SK-N-SH (cell line): ENCODE measurements around the gene SORBS2. TPM values are rescaled to one million over a fixed set of nuclear protein-coding genes. Genes with fewer than 3 reads are reported as not detected.

ENCODE experiments used
- CTCF ChIA-PET: fragments of 300-600, 350-600 bp; formaldehyde crosslinking; extraction: SDS; loops from one replicate; lab custom pipeline; 2021; lab: Yijun Ruan, JAX
- POLR2A ChIA-PET: fragments of 350-600 bp; sonication (Branson Sonifier 250); formaldehyde crosslinking; extraction: SDS; loops from one replicate; lab custom pipeline; 2020; ENCODE audit warnings: antibody characterized with exemption, inconsistent platforms; lab: Yijun Ruan, JAX
- DNase-seq: peaks from one replicate; pipeline ENCODE4 v3.0.0; 2012
- H2AFZ ChIP-seq: fragments of 200-600 bp; sonication (generic); 2 replicates; pipeline ENCODE4 v1.8.1; 2016; ENCODE audit warnings: antibody characterized with exemption, mild to moderate bottlenecking, low read depth
- H3F3A ChIP-seq: fragments of 200-600 bp; sonication (generic); replicated peaks from 2 replicates; pipeline ENCODE3; 2016; ENCODE audit warnings: antibody characterized with exemption, mild to moderate bottlenecking; ENCODE audit not compliant: insufficient read depth
- H3K27ac ChIP-seq, 2 experiments: fragments of 200-500 bp in 1 of 2; fragments of 200-600 bp in 1 of 2; sonication (Bioruptor generic) in 1 of 2; sonication (generic), shearing (Covaris generic) in 1 of 2; 2 replicates each; pipeline versions ENCODE4 v1.5.1 to v1.6.1; 2014 to 2016; ENCODE audit warnings: low read depth in 2 of 2, inconsistent platforms in 1 of 2, low read length in 1 of 2, mild to moderate bottlenecking in 1 of 2, mixed read lengths in 1 of 2
- H3K27me3 ChIP-seq: fragments of 200-600 bp; sonication (generic), shearing (Covaris generic); 2 replicates; pipeline ENCODE4 v1.6.1; 2016; ENCODE audit warnings: mixed run types; ENCODE audit not compliant: insufficient read depth
- H3K36me3 ChIP-seq, 2 experiments: fragments of 200-500 bp in 1 of 2; fragments of 200-600 bp in 1 of 2; sonication (Bioruptor generic) in 1 of 2; sonication (generic) in 1 of 2; replicated peaks in 1 of 2; 2 replicates each; pipeline versions ENCODE3 to v1.5.1; 2014 to 2016; ENCODE audit warnings: low read length in 1 of 2, mild to moderate bottlenecking in 1 of 2; ENCODE audit not compliant: insufficient read depth in 2 of 2, control insufficient read depth in 1 of 2
- H3K4me1 ChIP-seq, 2 experiments: fragments of 200-500 bp in 1 of 2; fragments of 200-600 bp in 1 of 2; sonication (Bioruptor generic) in 1 of 2; sonication (generic), shearing (Covaris generic) in 1 of 2; 2 replicates each; pipeline versions ENCODE4 v1.5.1 to v1.6.1; 2014 to 2016; ENCODE audit warnings: low read depth in 1 of 2, low read length in 1 of 2, mixed run types in 1 of 2; ENCODE audit not compliant: insufficient read depth in 2 of 2, control insufficient read depth in 1 of 2
- H3K4me2 ChIP-seq: fragments of 200-600 bp; sonication (generic), shearing (Covaris generic); 2 replicates; pipeline ENCODE4 v1.6.1; 2017; ENCODE audit warnings: mixed run types
- H3K4me3 ChIP-seq, 2 experiments: fragments of 200-500 bp in 1 of 2; fragments of 200-600 bp in 1 of 2; sonication (Bioruptor generic) in 1 of 2; sonication (generic), shearing (Covaris generic) in 1 of 2; 2 replicates each; pipeline versions ENCODE4 v1.5.1 to v1.8.1; 2014 to 2016; ENCODE audit warnings: low read depth in 2 of 2, inconsistent platforms in 1 of 2, low read length in 1 of 2, mild to moderate bottlenecking in 1 of 2, mixed read lengths in 1 of 2, moderate library complexity in 1 of 2
- H3K79me2 ChIP-seq: fragments of 200-600 bp; sonication (generic); 2 replicates; pipeline ENCODE4 v1.8.1; 2017; ENCODE audit warnings: mild to moderate bottlenecking; ENCODE audit not compliant: insufficient read depth
- H3K9ac ChIP-seq: fragments of 200-600 bp; sonication (generic); 2 replicates; pipeline ENCODE4 v1.6.1; 2017; ENCODE audit warnings: mixed run types
- H3K9me2 ChIP-seq: fragments of 200-600 bp; sonication (generic); 2 replicates; pipeline ENCODE4 v1.6.1; 2017; ENCODE audit warnings: mixed run types
- H3K9me3 ChIP-seq: fragments of 200-600 bp; sonication (generic); 2 replicates; pipeline ENCODE4 v1.6.1; 2017; ENCODE audit warnings: mixed run types, mild to moderate bottlenecking, moderate library complexity
- H4K20me1 ChIP-seq: fragments of 200-600 bp; sonication (generic); 2 replicates; pipeline ENCODE4 v1.6.1; 2017; ENCODE audit warnings: mild to moderate bottlenecking, mixed run types; ENCODE audit not compliant: insufficient read depth
- ELF1 ChIP-seq: IDR thresholded peaks from 2 replicates; pipeline ENCODE4 v1.4.0; 2012
- EZH2phosphoT487 ChIP-seq: fragments of 200-600 bp; sonication (generic); IDR thresholded peaks from 2 replicates; pipeline ENCODE4 v1.6.1; 2017; ENCODE audit warnings: low read depth, mixed run types, mild to moderate bottlenecking, antibody characterized with exemption, moderate library complexity, borderline replicate concordance
- FOXJ3 ChIP-seq: sonication (generic); formaldehyde crosslinking; IDR thresholded peaks from 2 replicates; pipeline ENCODE4 v1.5.1; 2020; ENCODE audit warnings: mild to moderate bottlenecking, missing genetic modification reagents
- FOXM1 ChIP-seq: IDR thresholded peaks from 2 replicates; pipeline ENCODE4 v1.4.0; 2012; ENCODE audit warnings: low read depth, mild to moderate bottlenecking
- GABPA ChIP-seq: IDR thresholded peaks from 2 replicates; pipeline ENCODE4 v1.4.0; 2012; ENCODE audit warnings: low read depth, mild to moderate bottlenecking
- GATA2 ChIP-seq: sonication (generic); formaldehyde crosslinking; IDR thresholded peaks from 2 replicates; pipeline ENCODE4 v1.5.0; 2020; ENCODE audit warnings: mild to moderate bottlenecking, missing genetic modification reagents
- JUND ChIP-seq: IDR thresholded peaks from 2 replicates; pipeline ENCODE4 v1.4.0; 2012
- MEF2A ChIP-seq: IDR thresholded peaks from 2 replicates; pipeline ENCODE4 v1.4.0; 2012; ENCODE audit warnings: low read depth, borderline replicate concordance
- MXI1 ChIP-seq: IDR thresholded peaks from 2 replicates; pipeline ENCODE4 v1.6.1; 2012; ENCODE audit warnings: mild to moderate bottlenecking, low read depth, low read length, improper control_type of control experiment
- POLR2AphosphoS5 ChIP-seq: IDR thresholded peaks from 2 replicates; pipeline ENCODE4 v1.6.1; 2012; ENCODE audit warnings: low read depth, low read length
- RCOR1 ChIP-seq: fragments of 150-350 bp; IDR thresholded peaks from 2 replicates; pipeline ENCODE4 v1.6.1; 2017; ENCODE audit warnings: antibody characterized with exemption, low read length
- RFX5 ChIP-seq: IDR thresholded peaks from 2 replicates; pipeline ENCODE4 v1.6.1; 2012; ENCODE audit warnings: mild to moderate bottlenecking, improper control_type of control experiment, low read length
- SMC3 ChIP-seq: IDR thresholded peaks from 2 replicates; pipeline ENCODE4 v1.6.1; 2012; ENCODE audit warnings: low read depth, low read length, improper control_type of control experiment
- TAF1 ChIP-seq: IDR thresholded peaks from 2 replicates; pipeline ENCODE4 v1.6.1; 2012; ENCODE audit warnings: low read depth, mild to moderate bottlenecking, low read length, moderate library complexity, borderline replicate concordance
- TEAD4 ChIP-seq: IDR thresholded peaks from 2 replicates; pipeline ENCODE4 v1.4.0; 2012; ENCODE audit warnings: mild to moderate bottlenecking, borderline replicate concordance; ENCODE audit not compliant: insufficient read depth
- WGBS: methylation state at CpG from one replicate; pipeline ENCODE4 v1.1.6; 2017; ENCODE audit warnings: low lambda C conversion rate; 5-methylcytosine and 5-hydroxymethylcytosine counted together
- polyA plus RNA-seq, 3 experiments: library from polyadenylated mRNA; depleted of rRNA; stranded (reverse); fragments of >200 nt; gene quantifications; 2 replicates each; pipeline ENCODE4 v1.2.3, GENCODE V29; 2012
- TF ChIP-seq, protein P1 (sequence below): IDR thresholded peaks from 2 replicates; pipeline ENCODE4; 2012
- TF ChIP-seq, protein P2 (sequence below): fragments of 150-350 bp; IDR thresholded peaks from 2 replicates; pipeline ENCODE4 v1.6.1; 2016; ENCODE audit warnings: mild to moderate bottlenecking, low read depth, low read length
- TF ChIP-seq, protein P3 (sequence below): IDR thresholded peaks from 2 replicates; pipeline ENCODE4 v1.4.0; 2012; ENCODE audit warnings: low read depth, borderline replicate concordance
- TF ChIP-seq, protein P4 (sequence below): IDR thresholded peaks from 2 replicates; pipeline ENCODE4 v1.4.0; 2012; ENCODE audit warnings: low read depth
- TF ChIP-seq, protein P5 (sequence below): fragments of 150-350 bp; IDR thresholded peaks from 2 replicates; pipeline ENCODE4 v1.6.1; 2017; ENCODE audit warnings: antibody characterized with exemption, low read length, low read depth, borderline replicate concordance

Gene SORBS2
- polyA plus RNA-seq, 1 of the 3 experiments (the other 2 are of a cell fraction), result 2.5 TPM

DNA sequence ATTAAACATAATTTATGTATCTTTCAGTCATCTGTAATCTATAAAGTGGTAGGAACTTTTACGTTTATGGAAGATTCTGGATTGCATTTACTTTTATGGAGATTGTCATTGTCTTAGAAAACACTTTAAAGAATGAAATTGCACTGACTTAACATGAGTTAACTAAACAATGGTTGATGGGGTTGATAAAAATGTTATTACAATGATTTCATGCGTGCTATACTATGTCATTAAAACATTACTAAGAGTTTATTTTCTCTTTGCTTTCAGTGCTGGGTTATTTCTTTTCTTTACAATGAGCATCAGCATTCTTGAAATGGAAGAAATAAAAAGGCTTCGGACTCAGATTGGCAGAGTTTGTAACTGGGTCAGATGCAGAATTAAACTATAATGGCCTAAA lies 209.6 kb downstream of the SORBS2 start:
- no peaks in the 10 kb centered on the region for H3K9me2 ChIP-seq
- H2AFZ ChIP-seq, result no peak overlapping the region
- H3K36me3 ChIP-seq, result no peaks in the 10 kb centered on the region
- WGBS, result 57% methylated on average over 3 of the region's 3 CpGs
- no peak overlapping the region for H3K4me3 ChIP-seq
- no peak overlapping the region for H3K27ac ChIP-seq
- ChIA-PET CTCF (interaction anchor here (1.2 kb wide), 2 partner anchors 16 to 435 kb away, joined by 3 to 6 read pairs; no protein-coding TSS in a partner anchor), POLR2A (no interaction called here)
- H3F3A ChIP-seq, result peaks cover 3% of the 10 kb centered on the region
- H3K9ac ChIP-seq, result no peak overlapping the region
- H3K4me1 ChIP-seq, result no peaks in the 10 kb centered on the region
- DNase-seq, result no peak
- no peaks in the 10 kb centered on the region for H3K9me3 ChIP-seq
- no peaks in the 10 kb centered on the region for H3K79me2 ChIP-seq
- no peaks in the 10 kb centered on the region for H4K20me1 ChIP-seq
- H3K27me3 ChIP-seq, result no peaks in the 10 kb centered on the region
- no peak overlapping the region for H3K4me2 ChIP-seq
- no peak for TF ChIP-seq RFX5
- TF ChIP-seq FOXJ3, result no peak
- no peak for TF ChIP-seq FOXM1
- TF ChIP-seq JUND, result no peak
- TF ChIP-seq GATA2, result no peak
- no peak for TF ChIP-seq GABPA
- TF ChIP-seq, all 33 proteins: peak for 0

DNA sequence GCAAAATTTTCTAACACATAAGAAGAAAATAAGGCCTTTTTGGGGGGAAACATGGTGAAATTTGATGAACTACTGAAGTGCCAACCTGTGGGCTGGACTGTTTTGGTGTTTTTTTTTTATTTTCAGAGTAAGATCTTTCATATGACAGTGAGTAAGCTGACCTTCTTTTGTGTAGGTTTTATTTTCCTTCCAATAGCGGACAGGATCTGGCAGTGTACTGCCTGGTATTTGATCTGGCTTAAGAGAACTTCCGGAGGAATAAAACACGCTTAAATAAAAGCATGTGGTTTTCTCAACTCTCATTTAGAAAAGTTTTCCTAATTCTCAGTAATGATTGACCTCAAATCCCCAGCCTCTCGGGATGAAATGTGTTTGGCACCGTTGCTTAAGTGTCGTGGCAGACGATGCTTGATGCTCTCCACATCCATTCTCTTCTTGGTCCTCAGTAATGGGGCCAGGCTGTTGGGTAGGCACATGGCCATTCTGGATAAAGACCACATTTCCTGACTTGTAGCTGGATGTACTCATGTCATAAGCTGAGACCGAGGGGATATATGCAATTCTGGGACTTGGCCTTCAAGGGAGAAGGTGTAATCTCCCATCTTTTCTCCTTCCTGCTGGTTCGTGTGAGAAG lies 211.1 kb downstream of the SORBS2 start:
- CTCF ChIA-PET, result interaction anchor here (1.2 to 2.6 kb wide), 3 partner anchors 15 to 437 kb away, joined by 3 to 12 read pairs (median 9); no protein-coding TSS in a partner anchor
- H3K36me3 ChIP-seq, result no peaks in the 10 kb centered on the region
- H3K4me1 ChIP-seq, result no peaks in the 10 kb centered on the region
- H2AFZ ChIP-seq, result no peak overlapping the region
- no peaks in the 10 kb centered on the region for H4K20me1 ChIP-seq
- WGBS, result 78% methylated on average over 8 of the region's 9 CpGs
- H3K9me3 ChIP-seq, result no peaks in the 10 kb centered on the region
- no peak overlapping the region for H3K27ac ChIP-seq
- peaks cover 3% of the 10 kb centered on the region for H3F3A ChIP-seq
- H3K9me2 ChIP-seq, result no peaks in the 10 kb centered on the region
- H3K4me3 ChIP-seq, result no peak overlapping the region
- no peak overlapping the region for H3K4me2 ChIP-seq
- TF ChIP-seq EZH2phosphoT487, result no peak
- no peak for TF ChIP-seq FOXJ3
- no peak for TF ChIP-seq POLR2AphosphoS5
- TF ChIP-seq FOXM1, result no peak
- TF ChIP-seq, protein P1, sequence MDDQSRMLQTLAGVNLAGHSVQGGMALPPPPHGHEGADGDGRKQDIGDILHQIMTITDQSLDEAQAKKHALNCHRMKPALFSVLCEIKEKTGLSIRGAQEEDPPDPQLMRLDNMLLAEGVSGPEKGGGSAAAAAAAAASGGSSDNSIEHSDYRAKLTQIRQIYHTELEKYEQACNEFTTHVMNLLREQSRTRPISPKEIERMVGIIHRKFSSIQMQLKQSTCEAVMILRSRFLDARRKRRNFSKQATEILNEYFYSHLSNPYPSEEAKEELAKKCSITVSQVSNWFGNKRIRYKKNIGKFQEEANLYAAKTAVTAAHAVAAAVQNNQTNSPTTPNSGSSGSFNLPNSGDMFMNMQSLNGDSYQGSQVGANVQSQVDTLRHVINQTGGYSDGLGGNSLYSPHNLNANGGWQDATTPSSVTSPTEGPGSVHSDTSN, result no peak
- TF ChIP-seq, protein P2, sequence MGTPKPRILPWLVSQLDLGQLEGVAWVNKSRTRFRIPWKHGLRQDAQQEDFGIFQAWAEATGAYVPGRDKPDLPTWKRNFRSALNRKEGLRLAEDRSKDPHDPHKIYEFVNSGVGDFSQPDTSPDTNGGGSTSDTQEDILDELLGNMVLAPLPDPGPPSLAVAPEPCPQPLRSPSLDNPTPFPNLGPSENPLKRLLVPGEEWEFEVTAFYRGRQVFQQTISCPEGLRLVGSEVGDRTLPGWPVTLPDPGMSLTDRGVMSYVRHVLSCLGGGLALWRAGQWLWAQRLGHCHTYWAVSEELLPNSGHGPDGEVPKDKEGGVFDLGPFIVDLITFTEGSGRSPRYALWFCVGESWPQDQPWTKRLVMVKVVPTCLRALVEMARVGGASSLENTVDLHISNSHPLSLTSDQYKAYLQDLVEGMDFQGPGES, result no peak
- TF ChIP-seq, protein P3, sequence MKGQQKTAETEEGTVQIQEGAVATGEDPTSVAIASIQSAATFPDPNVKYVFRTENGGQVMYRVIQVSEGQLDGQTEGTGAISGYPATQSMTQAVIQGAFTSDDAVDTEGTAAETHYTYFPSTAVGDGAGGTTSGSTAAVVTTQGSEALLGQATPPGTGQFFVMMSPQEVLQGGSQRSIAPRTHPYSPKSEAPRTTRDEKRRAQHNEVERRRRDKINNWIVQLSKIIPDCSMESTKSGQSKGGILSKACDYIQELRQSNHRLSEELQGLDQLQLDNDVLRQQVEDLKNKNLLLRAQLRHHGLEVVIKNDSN, result no peak
- TF ChIP-seq, protein P4, sequence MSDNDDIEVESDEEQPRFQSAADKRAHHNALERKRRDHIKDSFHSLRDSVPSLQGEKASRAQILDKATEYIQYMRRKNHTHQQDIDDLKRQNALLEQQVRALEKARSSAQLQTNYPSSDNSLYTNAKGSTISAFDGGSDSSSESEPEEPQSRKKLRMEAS, result no peak
- TF ChIP-seq RFX5, result no peak
- TF ChIP-seq TAF1, result no peak
- TF ChIP-seq SMC3, result no peak
- TF ChIP-seq MXI1, result no peak
- TF ChIP-seq RCOR1, result no peak
- TF ChIP-seq TEAD4, result no peak
- TF ChIP-seq, protein P5, sequence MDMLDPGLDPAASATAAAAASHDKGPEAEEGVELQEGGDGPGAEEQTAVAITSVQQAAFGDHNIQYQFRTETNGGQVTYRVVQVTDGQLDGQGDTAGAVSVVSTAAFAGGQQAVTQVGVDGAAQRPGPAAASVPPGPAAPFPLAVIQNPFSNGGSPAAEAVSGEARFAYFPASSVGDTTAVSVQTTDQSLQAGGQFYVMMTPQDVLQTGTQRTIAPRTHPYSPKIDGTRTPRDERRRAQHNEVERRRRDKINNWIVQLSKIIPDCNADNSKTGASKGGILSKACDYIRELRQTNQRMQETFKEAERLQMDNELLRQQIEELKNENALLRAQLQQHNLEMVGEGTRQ, result no peak
- TF ChIP-seq ELF1, result no peak
- TF ChIP-seq MEF2A, result no peak
- no peak for TF ChIP-seq GABPA
- TF ChIP-seq, all 33 proteins: peak for 0
- POLR2A ChIA-PET, result no interaction called here
- DNase-seq, result no peak
- no peaks in the 10 kb centered on the region for H3K27me3 ChIP-seq
- no peak overlapping the region for H3K9ac ChIP-seq
- H3K79me2 ChIP-seq, result no peaks in the 10 kb centered on the region
